ENCODE results near the gene ERCC6. TPM values are rescaled to one million over a fixed set of nuclear protein-coding genes. Genes with fewer than 3 reads are reported as not detected.
A peak's percentile ranks its signal among the peaks of the same experiment; 100 is the strongest.

ERCC6 gene
- total RNA-seq (ENCODE audit: low replicate concordance) = 51.1 and 79.7 TPM in 2 replicates

DNA sequence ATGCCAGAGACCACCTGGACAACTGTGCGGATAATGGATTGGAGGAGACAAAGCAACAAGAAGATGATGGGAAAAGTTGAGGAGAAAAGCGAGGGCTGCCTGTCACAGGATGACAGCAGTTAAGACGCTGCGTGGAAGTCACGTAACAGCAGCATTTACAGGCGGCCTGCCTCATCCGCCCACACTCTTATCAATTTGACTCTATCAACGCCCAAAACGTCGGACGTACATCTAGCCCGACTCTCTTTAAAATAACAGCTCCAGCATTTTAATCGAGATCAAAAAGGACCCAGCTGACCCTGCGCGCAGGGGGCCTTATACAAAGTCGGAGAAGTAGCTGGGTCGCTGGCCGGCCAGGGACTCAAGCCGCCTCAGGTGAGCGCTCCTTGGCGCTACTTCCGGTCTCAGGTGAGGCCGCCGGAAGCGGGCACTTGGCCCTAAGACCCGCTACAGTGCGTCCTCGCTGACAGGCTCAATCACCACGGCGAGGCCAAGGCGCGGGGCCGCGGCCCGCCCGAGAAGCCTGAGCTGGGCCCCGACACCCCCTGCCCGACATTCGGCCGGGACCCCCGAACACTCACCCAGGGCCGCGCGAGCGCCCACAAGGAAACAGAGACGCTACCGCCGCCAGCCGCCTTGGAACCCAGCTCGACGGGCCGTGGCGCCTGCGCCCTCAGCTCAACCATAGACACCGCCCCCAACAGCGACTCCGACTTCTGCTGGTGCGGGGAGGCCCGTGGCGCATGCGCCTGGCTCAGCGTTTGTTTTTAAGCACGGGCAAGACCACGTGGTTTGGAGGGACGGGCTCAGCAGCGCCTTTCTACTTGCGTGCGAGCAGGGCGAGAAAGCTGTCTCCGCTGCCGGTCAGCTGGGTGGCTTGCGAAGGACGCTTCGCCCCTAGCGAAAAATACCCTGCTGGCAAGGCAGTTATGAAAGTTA is at the start of gene ERCC6:
Gene ERCC6 (minus strand): TSS at position 741 of the 939 bp plus-strand sequence.
- peak within 1 kb of the TSS; percentile 83 for H3K4me3 ChIP-seq (ENCODE audit: low read depth, low read length)
- TF ChIP-seq, protein P1, sequence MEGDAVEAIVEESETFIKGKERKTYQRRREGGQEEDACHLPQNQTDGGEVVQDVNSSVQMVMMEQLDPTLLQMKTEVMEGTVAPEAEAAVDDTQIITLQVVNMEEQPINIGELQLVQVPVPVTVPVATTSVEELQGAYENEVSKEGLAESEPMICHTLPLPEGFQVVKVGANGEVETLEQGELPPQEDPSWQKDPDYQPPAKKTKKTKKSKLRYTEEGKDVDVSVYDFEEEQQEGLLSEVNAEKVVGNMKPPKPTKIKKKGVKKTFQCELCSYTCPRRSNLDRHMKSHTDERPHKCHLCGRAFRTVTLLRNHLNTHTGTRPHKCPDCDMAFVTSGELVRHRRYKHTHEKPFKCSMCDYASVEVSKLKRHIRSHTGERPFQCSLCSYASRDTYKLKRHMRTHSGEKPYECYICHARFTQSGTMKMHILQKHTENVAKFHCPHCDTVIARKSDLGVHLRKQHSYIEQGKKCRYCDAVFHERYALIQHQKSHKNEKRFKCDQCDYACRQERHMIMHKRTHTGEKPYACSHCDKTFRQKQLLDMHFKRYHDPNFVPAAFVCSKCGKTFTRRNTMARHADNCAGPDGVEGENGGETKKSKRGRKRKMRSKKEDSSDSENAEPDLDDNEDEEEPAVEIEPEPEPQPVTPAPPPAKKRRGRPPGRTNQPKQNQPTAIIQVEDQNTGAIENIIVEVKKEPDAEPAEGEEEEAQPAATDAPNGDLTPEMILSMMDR (IDR thresholded peaks at IDR 0.05; ENCODE audit: insufficient read depth, low read length) = peak; percentile 21
- peak; percentile 99 for DNase-seq (ENCODE audit: low read depth)

DNA sequence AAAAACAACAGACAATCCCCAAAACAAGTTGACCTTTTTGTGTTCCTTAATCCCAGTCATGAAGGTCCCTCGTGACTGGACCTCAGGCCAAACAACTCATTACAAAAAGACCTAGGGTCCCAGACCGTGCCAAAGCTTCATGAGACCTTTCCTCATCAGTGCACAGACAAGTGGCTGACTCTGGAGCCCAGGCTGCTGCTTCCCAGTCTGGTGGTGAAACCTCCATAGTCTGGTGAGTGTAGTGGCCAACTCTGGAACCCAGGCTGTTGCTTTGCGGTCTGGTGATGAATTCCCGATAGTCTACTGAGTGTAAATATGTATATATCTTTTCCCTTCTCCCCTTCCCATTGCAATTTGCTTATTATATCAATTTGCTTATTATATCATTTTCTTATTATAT is 49.1 kb upstream of the ERCC6 start:
- TF ChIP-seq, protein P1 (IDR thresholded peaks at IDR 0.05; ENCODE audit: insufficient read depth, low read length) = no peak
- no peak overlapping the region for H3K4me3 ChIP-seq (ENCODE audit: low read depth, low read length)
- no peak for DNase-seq (ENCODE audit: low read depth)

DNA sequence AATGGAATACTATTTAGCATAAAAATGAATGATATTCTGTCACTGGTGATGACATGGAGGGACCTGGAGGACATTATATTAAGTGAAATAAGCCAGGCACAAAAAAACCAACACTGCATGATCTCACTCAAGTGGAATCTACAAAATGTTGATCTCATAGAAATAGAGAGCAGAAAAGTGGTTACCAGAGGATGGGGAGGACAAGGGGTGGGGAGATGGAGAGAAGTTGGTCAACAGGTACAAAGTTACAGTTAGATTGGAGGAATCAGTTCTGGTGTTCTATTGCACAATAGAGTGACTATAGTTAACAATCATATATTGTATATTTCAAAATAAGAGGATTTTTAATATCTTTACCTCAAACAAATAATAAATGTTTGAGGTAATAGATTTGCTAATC is 46.5 kb upstream of the ERCC6 start:
- no peak overlapping the region for H3K4me3 ChIP-seq (ENCODE audit: low read depth, low read length)
- TF ChIP-seq, protein P1 (IDR thresholded peaks at IDR 0.05; ENCODE audit: insufficient read depth, low read length) = no peak
- peak; percentile 39 for DNase-seq (ENCODE audit: low read depth)

DNA sequence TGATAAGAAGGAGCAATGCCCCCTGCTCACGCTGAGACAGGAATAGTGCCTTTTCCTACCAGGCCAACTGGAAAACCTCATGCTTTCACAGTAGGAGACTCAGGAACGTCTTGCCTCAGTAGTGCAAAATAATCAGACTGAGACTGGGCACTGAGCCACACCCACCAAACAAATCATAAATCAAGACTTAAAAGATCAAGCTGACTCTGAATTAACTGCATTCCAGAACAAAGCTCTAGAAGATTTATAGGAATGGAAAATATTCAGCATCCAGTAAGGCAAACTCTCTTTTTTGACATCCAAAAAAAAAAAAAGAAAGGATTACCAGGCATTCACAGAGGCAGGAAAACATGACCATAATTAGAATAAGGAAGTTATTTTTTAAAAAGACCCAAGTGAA is 40.7 kb upstream of the ERCC6 start:
- TF ChIP-seq, protein P1 (IDR thresholded peaks at IDR 0.05; ENCODE audit: insufficient read depth, low read length) = no peak

DNA sequence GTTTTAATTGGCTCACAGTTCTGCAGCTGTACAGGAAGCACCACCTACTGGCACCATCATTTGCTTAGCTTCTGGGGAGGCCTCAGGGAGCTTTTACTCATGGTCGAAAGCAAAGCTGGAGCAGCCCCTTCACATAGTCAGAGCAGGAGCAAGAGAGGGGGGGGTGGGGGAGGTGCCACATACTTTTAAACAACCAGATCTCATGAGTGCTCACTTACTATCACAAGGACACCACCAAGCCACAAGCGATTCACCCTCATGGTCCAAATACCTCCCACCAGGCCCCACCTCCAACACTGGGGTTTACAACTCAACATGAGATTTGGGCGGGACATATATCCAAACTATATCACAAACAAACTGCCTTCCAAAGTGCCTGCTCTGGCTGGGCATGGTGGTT is 39.5 kb upstream of the ERCC6 start:
- DNase-seq (ENCODE audit: low read depth) = no peak
- H3K4me3 ChIP-seq (ENCODE audit: low read depth, low read length) = no peak overlapping the region
- TF ChIP-seq, protein P1 (IDR thresholded peaks at IDR 0.05; ENCODE audit: insufficient read depth, low read length) = no peak

More for the DNA sequence above, 40.7 kb upstream of the ERCC6 start:
- peak; percentile 90 for DNase-seq (ENCODE audit: low read depth)
- H3K4me3 ChIP-seq (ENCODE audit: low read depth, low read length) = no peak overlapping the region

DNA sequence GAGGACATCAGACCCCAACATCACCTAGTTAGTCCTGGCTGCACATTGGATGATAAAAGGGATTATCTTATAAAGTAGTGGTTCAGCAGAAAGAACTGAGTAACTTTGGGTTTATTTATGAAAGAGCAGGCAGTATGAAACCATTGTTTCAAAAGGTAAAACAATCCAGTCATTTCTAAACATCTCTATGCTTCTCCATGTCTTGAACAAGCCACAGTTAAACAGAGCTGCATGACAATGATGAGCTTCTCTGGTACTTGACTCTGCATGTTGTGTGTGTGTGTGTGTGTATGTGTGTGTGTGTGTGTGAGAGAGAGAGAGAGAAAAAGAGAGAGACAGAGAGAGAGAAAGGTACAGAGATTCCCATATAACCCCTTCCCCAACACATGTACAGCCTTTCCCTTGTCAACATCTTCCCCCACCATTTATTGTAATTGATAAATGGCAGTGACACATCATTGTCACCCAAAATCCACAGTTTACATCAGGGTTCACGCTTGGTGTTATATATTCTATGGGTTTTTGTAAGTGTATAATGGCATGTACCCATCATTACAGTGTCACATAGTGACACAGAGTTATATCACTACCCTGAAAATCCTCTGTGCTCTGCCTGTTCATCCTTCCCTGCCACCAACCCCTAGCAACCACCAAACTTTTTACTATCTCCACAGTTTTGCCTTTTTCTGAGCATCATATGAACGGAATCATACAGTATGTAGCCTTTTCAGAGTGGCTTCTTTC is 38.4 kb upstream of the ERCC6 start:
- TF ChIP-seq, protein P1 (IDR thresholded peaks at IDR 0.05; ENCODE audit: insufficient read depth, low read length) = no peak
- no peak overlapping the region for H3K4me3 ChIP-seq (ENCODE audit: low read depth, low read length)
- DNase-seq (ENCODE audit: low read depth) = no peak

All from fibroblast of the aortic adventitia (primary cell).